ENCODE results near the gene PITPNB.

Gene PITPNB

DNA sequence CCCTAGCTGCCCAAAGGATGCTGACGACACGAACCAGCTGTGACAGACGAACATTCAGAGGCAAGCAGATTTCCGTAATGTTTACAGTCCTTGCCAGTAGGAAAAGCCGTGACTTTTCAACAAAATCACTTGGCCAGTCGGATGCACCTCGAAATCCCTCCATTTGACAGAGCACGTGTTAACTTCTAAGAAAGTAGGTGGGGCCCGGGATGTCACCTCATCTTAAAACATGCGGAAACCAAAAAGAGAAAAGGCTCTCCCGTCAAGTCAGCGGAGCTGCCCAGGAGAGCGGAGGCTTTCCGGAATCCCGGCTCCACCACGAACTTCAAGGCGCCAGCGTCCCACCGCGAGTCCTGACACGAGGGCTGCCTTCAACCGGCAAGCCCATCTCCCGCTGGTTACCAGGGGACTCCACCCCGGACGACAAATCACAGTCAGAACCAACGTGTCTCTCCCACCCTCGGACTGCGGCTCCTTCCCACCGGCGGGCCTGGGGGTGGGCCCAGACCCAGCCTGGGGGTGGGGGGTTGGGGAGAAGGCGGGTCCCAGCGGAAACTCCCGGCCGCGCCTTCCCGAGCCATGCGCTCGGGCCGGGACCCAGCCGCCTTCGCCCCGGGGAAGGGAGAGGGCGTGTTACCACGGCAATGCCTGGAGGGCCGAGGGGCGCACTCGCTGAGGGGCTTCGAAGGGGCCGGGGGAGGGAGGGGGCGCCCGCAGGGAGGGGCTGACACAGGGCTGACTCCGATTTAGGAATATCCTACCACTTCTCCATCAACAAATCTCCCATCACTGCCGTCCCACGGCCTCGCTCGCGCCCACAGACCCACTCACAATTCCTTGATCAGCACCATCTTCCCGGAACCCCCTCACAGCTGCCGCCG lies 475 bp downstream of the PITPNB start:
- DNase-seq: peak; percentile 34

DNA sequence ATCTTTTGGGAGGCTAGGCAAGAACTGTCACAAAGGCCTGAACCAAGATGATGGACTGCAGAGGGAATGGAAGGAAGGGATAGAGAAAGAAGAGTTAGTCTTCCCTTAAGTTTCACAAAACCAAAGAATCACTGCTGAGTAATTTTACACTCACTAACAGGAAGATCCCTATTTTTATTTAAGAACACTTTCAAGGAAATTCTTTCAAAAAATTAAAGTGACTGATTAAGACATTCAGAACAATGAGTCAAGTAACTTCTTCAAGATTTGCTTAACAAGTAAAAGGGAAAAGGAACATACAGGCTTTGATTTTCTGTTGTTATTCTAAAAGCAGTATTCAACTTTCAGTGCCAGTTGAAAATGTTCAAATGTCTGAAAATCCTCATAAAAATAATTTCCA lies 3.1 kb downstream of the PITPNB start:
- DNase-seq: no peak

DNA sequence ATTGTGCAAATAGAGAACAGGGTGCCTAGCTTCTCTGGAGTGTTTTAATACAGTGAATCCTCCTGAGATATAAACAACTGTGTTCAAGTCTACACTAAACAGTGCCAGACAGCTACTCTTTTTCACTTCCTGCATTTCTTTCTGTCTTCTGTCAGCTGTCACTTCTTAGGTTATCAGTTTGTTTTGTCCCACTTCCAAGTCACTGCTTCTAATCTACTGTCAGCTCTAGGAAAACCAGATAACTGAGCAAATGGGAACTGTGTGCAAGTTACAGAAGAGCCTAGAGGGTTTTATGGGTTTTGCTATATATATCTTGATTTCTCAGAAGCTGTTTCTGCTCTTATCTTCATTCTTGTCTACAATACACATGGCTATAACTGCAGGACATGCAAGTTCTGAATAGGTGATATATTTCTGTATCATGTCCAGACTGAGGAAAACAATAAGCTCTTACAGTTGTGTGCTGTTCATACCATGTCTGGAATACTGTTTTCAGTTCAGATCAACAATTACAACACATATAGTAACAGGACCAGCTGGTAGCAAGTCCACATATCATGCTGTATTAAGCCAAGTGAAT lies 5.8 kb downstream of the PITPNB start:
- no peak for DNase-seq

DNA sequence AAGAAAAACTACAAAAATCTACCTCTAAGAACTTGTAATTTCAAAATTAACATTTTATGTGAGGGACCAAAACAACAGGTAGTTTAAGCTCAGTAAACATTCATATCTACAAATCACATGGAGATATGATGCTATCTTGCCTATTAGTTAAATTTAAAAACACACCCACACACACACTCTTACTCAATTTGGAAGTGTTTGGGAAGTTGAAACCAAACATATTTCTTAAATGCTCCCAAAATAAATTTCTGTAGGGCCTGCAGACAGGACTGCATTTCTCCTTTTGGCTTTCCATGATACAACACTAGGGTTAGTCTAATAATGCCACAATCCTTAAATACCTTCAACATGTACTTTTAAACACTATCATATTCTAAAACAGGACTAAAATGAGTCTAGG lies 7.0 kb downstream of the PITPNB start:
- DNase-seq: no peak

DNA sequence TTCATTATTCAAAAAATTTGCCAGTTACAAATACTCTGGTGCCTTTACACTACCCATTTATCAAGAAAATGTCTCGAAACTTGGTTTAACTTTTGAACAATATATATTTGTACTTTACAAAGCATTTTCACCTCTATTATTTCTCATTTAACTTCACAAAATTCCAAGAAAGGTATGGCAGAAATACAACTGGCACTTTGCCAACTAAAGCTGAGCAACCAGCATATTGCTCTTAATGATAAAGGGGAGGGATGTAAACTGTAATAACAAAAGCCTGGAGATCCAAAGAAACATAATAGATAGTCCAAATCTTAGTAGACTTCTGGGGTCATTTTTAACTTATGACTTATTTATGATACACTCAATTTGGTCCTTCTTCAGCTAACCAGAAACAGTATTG lies 7.7 kb downstream of the PITPNB start:
- DNase-seq: no peak

DNA sequence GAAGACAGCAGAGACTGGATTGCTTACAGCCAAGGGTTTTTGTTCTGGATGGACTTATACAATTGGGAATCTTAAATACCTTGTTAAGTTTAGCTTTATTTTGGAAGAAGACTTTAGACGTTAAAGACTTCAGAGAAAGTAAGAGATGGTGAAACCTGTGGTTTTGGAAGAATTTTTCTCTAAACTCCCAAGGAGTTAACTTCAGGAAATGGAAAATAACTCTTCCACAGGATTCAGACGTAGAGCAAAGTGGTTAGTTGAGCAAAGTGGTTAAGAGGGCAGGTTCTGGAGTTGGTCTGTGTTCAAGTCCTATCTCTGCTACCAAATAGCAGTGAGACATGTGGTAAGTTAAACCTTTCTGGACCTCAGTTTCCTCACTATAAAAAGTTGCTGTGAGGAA lies 12.8 kb downstream of the PITPNB start:
- no peak for DNase-seq

DNA sequence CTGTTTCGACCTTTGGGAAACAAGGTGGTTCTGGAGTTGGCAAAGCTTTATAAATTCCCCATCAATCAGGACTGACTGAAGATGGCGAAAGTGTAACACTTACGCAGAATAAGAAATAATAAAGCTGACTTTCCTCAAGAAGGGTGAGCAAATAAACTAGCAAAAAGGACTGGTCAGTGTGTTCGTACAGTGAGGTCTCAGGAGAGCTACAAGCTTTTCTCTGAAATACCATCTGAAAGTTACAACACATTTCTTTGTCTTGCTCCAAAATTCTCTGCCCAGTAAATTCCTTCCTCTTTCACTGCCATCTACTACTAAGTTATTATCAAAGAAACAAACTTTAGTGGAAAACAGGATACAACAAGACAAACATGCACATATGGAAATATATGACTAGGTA lies 13.4 kb downstream of the PITPNB start:
- no peak for DNase-seq

DNA sequence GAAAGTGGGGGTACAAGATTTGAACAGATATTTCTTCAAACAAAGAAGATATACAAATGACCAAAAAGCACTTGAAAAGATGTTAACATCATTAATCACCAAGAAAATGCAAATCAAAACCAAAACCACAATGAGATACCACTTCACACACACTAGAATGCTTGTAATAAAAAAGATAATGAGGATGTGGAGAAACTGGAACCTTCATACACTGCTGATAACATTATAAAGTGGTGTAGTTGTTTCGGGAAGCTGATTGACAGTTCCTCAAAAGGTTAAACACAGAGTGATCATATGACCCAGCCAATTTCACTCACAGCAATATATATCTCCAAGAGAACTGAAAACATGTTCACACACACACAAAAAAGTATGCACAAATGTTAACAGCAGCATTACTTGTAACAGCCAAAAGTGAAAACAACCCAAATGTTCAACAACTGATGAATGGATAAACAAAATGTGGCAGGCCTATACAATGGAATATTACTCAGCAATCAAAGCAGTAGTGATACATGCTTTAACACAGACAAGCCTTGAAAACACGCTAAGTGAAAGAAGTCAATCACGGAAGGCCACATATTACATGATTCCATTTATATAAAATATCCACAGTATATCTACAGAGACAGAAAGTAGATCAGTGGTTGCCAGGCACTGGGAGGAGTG lies 15.1 kb downstream of the PITPNB start:
- DNase-seq: no peak

DNA sequence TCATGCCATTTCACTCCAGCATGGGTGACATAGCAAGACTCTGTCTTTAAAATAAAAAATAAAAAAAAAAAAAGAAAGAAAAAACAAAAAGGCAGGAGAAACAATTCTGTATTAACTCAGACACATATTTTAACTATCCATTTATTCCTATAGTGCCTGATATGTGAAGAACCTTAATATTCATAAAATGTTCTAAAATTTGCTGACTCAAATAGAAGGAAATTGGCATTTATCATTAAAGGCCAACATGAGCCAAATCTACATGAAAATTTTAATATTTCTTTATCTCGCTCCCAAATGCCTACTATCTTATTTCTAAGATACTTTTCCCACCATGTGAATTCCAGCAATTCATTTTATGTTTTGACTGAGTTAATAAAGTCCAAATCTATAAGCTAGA lies 18.9 kb downstream of the PITPNB start:
- no peak for DNase-seq

DNA sequence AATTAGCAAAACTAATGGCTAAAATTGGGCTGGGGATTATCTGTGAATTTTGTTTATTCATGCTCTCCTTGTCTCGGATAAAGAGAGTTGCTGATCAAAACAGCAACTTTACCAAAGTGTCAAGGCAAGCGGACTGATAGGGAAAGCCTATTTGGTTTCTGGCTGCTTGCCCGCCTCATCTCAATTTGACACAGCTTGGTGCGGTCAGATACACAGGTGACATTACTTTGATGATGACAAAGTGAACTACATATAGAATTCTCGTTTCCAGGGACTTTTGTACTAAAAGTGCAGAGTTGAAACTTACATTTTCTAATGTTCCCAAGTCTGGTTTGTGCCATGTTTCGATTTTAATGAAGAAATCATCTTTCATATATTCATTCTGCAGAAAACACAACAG lies 22.8 kb downstream of the PITPNB start:
- DNase-seq: no peak

DNA sequence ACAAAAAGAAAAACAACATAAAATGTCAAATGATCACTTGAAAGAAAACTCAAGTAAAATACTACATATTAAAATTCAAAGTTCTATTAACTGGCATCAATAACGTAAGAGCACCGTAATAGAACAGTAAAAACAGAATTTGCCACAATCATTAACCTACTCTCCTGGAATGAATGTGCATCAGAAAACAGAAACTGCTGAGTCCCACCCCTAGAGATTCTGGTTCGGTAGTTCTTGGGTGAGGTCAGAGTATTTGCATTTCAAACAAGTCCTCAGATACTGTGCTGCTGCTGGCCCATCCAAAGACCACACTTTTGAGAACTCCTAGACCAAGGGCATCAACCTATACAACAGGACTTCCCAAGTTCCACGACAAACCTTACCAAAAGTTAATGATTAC lies 23.5 kb downstream of the PITPNB start:
- DNase-seq: no peak

DNA sequence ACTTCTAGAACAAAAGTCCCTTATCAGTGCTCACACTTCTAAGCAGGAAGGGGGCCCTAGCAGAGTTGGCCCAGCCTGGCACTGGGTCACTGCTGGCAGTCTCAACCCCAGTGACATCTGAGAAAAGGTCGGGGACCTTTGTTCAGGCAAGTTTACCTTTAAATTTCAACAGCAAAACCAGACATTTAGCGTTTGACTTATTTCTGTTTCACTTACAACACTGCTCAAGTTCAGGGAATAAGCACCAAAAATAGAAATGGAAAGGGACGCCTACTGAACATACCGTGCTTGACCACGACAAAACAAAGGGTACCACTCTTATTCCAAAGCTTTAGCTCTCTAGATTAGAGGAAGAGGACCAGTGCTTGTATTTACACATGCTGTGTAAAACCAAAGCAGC lies 26.2 kb downstream of the PITPNB start:
- no peak for DNase-seq

DNA sequence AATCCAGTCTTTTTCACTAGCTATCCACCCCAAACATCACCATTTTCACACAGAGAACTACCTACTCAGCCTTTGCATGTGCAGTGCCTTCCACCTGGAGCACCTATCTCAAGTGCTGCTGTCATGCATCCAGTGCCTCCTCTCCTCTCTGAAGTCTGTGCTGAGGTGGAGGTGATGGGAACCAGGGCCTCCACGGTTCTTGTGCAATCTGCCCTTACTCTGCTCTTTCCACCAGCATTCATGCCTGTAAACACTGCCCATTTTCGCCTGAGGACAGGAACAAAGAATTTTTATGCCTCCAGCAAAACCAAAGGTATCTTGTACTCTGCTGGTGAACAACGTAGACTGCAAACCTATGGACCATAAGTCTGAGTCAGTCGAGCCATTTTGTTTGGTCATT lies 27.0 kb downstream of the PITPNB start:
- DNase-seq: no peak

DNA sequence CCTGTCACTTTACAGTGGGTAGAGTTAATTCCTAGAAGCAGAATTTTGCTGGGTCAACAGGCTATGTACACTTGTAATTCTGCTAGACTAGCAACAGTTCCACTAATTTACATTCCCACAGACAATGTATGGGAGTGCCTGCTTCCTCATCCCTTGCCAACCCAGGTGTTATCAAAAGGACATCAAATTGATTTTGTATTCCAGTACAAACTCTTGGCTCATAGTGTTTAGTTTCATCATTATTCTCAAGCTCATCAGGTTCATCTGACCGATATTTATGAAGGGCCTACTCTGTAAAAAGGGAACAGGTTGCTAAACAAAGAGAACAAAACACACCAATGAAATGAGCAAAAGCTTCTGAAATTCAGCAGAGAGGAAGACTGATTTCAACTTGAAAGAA lies 30.7 kb downstream of the PITPNB start:
- DNase-seq: no peak

DNA sequence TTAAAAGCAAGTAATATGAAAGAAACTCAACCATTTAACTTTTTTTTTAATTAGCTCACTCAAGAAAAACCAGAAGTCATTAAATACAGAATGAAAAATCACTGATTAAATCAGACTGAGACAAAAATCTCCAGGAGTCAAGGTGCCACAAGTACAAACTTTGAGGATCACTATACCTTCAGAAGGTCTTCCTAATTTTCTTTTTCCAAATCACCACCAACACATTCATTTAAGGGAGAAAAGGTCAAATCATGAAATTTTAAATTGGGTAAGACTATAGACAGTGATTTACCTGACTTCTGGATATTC lies 32.3 kb downstream of the PITPNB start:
- DNase-seq: no peak

DNA sequence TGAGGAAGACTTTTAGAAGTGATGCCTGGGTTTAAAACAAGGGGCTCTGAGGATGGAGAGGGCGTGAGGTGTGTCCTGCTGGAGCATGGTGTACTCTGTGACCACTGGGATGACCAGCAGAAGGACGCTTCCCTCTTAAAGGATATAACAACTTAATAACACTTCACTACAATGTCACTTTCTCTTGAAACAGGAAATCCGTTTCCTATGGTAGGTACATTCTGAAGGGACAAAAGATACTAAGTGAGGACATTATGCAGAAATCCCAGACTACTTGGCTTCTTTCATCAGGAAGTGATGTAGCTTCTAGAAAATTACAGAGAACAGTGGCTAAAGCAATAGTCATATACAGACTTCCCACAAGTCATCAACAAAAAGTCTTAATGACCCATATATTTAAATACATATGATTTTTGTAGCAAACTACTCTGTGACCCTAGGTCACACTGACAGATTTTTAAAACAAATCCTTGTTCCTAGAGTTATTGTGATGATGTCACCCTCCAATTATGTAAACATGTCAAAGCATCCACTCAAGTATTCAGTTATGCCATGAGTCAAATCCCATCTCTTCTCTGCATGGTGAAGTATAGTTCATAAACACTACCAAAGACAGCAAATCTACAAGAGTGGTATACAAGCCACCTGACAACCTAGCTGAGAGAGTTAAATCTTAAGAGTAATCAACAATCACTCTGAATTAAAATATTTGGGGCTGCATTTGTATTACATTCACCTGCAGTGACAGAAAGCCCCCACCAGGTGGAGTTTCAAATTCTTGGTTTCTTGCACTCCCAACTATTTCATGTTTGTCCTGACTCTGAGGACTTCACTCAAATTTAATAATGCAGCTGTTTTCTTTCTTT lies 32.8 kb downstream of the PITPNB start:
- peak; percentile 16 for DNase-seq

DNA sequence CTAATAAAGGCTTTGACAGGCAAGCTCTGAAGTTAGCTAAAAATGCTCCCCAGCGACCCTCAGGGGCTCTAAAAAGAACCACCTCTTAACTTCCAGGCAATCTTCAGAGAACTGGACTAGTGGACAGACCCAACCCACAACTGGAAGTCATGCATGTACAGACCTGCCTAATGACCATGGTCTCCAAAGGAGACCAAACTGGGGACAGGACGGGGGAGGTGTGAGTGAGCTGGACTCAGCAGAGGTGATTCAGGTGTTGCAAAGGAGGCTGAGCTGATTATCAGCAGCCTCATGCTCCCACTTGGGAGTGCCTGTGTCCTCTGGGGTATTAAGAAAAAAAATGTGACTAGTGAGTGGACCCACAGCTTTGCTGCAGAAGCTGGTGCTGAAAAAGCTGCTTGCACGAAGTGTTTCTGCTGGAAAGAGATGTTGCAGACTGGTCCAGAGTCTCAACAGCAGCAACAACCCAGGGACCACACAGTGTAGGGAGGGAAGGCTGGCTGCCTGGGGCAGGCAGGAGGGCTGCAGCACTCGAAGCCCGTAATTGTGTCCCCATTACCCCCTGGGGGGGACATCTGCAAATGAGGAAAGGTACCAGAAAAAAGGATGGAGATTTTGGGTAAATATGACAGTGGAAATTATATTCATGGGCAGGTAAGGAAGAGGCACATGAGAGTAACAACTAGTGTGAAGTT lies 35.3 kb downstream of the PITPNB start:
- no peak for DNase-seq

DNA sequence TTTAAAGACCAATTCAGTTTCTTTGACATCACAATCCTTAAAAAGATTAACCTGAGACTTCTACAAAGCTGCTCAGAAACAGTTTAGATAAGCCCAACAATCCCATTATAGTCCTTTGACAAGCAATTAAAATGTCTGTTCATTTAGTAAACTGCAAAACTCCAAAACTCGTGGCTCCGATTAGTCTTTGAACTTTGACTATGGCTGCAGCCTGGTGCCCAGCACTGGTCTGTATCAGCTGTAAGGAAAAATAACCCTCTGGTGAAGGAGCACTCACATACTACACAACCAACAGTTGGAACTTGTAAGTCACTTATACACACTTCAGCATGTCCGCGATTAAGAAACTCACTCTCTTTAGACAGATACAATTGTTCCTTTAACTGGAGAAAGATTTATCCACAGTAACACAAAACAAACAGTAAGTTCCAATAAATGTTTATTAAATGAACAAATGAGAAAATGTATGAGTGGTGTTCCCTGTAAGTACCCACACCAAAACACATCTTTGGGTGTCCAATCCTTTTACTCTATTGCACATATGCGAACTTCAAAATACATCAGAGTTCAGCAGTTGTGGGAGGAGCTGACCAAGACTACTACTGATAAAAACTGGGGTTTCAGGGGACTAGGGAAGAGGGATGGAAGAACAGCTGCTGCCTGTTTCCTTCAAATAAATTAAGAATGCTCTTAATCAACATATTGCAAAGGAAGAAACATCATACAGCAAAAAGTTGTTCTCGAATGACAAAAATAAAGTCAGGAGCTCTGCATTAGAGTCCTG lies 36.4 kb downstream of the PITPNB start:
- no peak for DNase-seq

DNA sequence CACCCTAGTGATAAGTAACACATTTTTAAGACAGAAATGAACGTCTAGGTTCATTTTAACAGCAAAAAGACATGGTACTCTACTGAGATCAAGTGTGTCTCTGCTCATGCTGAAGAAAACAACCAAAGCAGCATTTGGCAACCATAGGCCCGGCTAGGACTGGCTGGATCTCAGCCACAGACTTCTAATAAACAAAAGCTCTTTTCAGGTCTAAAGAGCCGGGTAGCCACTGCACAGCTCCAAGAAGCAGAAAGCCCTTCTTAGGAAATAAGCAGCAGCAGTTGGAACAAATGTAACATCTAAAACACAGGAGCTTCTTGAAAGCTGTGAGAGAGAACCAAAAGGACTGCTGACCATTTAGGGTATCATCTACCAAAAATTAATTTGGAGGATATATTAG lies 37.6 kb downstream of the PITPNB start:
- DNase-seq: no peak

DNA sequence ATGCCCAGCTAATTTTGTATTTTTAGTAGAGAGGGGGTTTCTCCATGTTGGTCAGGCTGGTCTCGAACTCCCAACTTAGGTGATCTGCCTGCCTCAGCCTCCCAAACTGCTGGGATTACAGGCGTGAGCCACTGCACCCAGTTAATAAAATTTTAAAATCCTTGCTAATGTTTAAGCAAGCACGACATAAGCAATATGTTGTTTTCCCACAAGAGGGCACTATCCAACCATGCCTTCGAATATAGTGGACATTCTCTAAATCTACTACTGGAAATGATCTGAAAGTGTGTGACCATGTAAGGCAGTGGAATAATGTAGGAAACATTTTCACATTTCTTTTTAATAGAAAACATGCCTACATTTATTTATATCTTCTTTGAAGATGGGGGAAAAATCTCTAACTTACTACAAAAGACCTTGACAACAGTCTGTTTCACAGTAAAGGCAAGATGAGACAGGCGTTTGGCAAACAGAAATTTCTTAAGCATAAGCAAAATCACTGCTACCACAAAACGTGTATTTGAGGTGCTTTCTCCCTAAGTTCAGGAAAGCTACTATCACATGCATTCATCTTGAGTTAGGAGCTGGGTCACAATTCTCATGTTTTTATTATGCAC lies 38.2 kb downstream of the PITPNB start:
- no peak for DNase-seq

DNA sequence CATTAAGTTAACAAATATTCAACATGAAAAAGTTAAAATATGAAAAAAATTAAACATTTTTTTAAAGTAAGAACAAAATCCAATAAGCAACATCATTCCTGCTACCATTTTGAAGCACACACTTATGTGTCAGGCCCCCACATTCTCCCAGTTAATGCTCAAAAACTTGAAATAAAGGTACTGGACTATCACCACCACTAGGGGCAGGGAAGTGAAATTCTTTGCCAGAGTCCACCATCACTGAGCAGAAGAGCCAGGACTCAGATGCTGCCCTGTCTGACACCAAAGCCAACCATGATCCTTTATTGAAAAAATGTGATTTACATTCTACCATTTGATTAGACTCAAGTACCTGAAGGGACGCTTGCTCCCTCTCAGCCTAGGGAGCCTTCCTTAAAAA lies 39.1 kb downstream of the PITPNB start:
- DNase-seq: no peak

All from effector CD4-positive, alpha-beta T cell (primary cell).